SW 1271 (cell line): Measurements from ENCODE around the gene PPIL6.

Source experiments
- DNase-seq, 2 experiments: peaks; one replicate each; lab custom pipeline; 2025; lab: John Stamatoyannopoulos, UW

Gene PPIL6

DNA sequence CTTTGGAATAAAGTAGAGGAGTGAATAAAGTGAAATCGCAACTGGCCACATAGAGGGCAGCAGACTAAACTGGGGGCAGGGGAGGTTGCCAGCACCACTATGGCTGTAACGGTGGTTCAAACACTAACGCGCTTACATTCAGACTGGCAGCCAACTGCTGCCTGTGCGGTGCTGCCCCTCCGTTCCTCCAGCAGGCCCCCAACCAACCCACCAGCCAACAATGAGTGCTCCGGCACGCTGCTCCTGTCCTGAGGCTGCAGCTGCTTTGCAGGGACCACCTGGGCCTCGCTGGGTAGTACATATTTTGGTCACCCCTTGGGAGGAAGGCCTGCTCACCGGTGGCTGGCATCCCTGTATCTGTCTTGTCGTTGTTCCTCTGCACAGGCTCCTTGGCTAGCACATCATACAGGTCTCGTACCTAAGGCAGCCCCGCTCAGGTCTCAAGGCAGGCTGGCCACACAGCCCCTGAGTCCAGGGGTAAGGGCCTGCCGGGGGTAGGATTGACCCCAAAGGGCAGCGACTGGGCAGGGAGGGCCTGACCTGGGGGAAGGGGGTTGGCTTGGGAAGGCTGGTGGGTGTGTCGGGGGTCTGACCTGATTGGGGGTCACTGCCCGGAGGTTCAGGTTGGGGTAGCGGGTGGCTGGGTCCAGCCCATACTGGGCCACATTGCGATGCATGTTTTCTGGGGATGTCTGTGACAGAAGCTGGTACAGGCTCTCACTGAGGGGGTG is 8.8 kb upstream of the PPIL6 start:
- no peak for DNase-seq

DNA sequence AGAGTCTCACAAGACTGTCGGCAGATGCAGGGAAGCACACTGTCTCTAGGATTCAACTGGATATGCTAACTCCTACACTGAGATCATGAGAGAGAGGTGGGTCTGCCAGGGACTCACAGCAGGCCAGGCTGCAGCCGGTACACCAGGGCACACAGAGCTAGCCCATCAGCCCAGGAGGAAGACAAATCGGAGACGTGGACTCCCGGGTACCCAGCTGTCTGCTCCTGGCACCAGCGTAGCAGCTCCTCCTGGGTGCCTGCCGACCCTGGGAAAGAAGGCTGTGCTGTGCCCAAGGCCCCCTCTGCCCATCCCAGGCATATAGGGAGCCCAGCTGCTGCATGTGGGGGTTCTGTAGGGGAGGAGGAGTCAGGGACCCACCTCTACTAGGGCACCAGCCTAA is 8.2 kb upstream of the PPIL6 start:
- DNase-seq = no peak

- peak in 1 of 2 experiments; percentile 13 for DNase-seq
Measured at GRCh38 chr6:109447878-109448555, 7.6 kb upstream of the PPIL6 start.

- DNase-seq = no peak
Measured at GRCh38 chr6:109447087-109447486, 6.7 kb upstream of the PPIL6 start.

GRCh38 chr6:109446541-109446940 is 6.1 kb upstream of the PPIL6 start:
- DNase-seq = no peak

- DNase-seq = no peak
Measured at GRCh38 chr6:109446072-109446471, 5.6 kb upstream of the PPIL6 start.

- no peak for DNase-seq
Measured at GRCh38 chr6:109445382-109445781, 5.0 kb upstream of the PPIL6 start.

DNA sequence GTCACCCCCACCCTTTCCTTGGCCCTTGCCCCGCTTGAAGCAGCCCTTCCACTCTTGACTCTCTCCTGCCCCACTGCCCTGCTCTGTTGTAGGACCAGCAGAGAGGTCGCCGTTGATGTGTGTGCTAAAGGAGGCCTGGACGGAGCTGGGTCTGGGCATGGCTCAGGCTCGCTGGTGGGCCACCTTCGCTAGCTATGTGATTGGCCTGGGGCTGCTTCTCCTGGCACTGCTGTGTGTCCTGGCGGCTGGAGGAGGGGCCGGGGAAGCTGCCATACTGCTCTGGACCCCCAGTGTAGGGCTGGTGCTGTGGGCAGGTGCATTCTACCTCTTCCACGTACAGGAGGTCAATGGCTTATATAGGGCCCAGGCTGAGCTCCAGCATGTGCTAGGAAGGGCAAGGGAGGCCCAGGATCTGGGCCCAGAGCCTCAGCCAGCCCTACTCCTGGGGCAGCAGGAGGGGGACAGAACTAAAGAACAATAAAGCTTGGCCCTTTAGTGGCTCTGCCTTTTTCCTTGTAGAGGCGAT is 3.1 kb upstream of the PPIL6 start:
- no peak for DNase-seq

- DNase-seq = no peak
Measured at GRCh38 chr6:109442393-109442924, 2.0 kb upstream of the PPIL6 start.

- DNase-seq = peak in 1 of 2 experiments; percentile 41
Measured at GRCh38 chr6:109441069-109441816, 815 bp upstream of the PPIL6 start.

DNA sequence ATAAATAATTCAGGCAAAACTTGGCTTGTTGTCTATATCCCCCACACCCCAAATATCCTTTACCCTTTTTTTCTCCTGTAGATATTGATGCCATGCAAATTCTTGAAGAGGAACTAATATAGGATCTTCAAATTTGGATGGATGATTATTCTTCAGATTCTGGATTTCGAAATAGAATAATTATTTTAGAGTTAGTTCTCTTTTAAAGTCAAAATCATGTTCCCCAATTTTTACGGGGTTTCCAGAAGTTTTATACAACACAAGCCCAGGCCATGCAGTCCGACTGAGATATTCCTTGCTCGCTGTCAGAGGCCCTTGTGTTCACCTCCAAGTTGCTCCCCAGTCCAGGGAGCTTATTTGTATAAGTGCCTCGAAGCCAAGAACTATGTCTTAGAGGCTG is 4.4 kb downstream of the PPIL6 start:
- DNase-seq = no peak

DNA sequence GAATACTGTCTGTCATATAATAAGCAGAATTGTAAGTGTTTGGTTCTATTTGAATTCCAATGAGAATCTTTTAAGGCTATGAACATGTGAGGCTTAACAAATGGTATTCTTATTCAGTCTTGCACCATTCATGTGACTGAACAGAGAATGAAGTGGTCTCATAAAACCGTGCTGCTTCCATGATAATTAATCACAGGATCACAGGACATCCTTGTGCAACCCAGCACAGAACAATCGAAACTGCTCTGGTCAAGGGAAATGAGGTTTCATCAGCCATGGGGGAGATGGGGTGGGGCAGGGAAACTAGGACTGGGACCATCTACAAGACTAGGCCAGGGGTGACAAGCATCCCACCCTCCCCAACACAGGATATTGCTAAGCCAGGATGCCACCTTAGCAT is 6.0 kb downstream of the PPIL6 start:
- DNase-seq = no peak

- no peak for DNase-seq
Measured at GRCh38 chr6:109429496-109429895, 10.9 kb downstream of the PPIL6 start.

GRCh38 chr6:109428889-109429477 is 11.4 kb downstream of the PPIL6 start:
- DNase-seq = no peak

GRCh38 chr6:109424946-109425345 is 15.5 kb downstream of the PPIL6 start:
- DNase-seq = no peak

DNA sequence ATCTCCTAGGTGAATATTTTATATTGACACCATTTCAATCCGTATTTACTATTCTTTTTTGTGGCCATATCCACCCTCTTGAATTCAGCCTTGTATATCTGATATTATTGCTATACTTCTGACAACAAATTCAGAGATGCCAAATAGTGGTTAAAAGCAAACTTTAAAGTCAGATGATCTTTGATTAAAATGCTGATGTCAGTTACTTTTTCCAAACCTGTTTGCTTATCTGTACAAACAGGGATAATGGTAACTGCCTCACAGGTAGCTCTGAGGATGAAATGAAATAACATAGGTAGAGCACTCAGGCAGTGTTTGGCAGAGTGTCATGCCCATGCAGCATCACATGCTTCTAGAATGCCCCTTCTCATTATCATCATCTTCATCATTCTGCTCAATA is 19.2 kb downstream of the PPIL6 start:
- DNase-seq = no peak

GRCh38 chr6:109420751-109421150 is 19.7 kb downstream of the PPIL6 start:
- DNase-seq = no peak

DNA sequence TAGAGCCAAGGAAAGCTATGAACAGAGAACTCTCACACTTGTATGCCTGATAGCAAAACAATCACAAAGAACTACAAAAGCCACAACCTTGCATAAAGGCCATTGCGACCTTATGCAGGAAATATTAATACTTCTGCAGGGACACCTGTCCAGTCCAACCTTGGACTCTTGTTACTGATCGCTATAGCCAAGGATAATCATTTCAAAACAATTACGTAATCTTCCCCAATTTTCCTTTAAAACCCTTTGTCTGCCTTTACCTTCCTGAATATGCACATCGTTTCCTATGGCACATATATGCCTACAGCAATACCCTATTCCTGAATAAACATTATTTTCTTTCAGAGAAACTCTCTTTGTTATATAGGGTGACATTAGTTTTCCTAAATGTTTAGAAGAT is 22.8 kb downstream of the PPIL6 start:
- DNase-seq = no peak

GRCh38 chr6:109411034-109411433 is 29.4 kb downstream of the PPIL6 start:
- no peak for DNase-seq

DNA sequence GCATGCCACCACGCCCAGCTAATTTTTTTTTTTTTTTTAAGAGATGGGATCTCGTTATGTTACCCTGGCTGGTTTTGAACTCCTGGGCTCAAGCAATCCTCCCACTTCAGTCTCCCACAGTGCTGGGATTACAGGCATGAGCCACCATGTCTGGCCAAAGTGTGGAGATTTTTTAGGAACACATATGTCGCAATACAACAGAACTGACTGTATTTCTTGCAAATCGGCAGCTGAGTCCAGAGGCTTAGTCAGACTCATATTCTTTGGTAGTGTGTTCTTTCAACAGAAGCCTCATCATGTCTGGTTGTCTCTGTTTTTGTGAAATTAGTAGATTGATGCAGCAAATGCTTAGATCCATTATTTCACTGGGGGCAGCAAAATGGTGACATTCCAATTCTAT is 34.2 kb downstream of the PPIL6 start:
- DNase-seq = no peak

GRCh38 chr6:109397020-109397419 is 43.4 kb downstream of the PPIL6 start:
- DNase-seq = no peak

DNA sequence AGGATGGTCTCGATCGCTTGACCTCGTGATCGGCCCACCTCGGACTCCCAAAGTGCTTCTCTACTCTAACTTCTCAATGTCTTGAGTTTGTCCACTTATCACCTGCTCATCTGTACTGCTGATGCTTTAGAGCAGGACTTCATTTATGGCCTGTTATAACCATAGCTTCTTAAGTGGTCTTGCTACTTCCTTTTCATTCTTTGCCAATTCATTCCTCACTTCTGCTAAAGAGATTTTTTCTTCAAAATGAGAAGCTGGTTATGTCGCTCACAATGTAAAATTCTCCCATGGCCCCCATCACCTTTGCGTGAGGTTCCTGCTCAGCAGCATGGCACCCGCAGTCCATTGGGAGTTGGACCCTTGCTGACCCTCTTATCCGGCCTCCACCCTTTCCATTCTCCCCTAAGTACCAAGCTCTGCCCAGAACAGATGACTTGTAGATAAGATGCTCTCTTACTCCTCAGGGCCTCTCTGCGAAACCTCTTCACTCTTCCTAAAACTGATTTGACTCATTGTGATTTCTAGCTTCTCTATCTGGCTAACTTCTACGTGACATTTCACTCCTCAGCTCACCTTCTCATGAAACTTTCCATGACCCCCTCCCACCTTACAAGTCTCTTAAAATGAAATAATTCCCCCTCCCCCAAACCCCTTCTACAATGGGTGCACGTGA is 44.2 kb downstream of the PPIL6 start:
- no peak for DNase-seq
